Ovary (tissue), 9 donors: ENCODE data around the gene POFUT1. TPM values are rescaled to one million over a fixed set of nuclear protein-coding genes. Genes with fewer than 3 reads are reported as not detected.

Source experiments
- DNase-seq, 5 donors: peaks; one replicate each; pipeline ENCODE4 v3.0.0-alpha.2; 2019 to 2020
- H3K27ac ChIP-seq, 2 donors: fragments of 200-600 bp; one replicate each; pipeline versions ENCODE4 v1.5.1 to v1.8.0; 2019 to 2022
- H3K27me3 ChIP-seq: fragments of 200-600 bp; one replicate; pipeline ENCODE4 v1.8.0; 2022
- H3K36me3 ChIP-seq: fragments of 200-600 bp; sonication (generic); one replicate; pipeline ENCODE4 v1.5.1; 2019
- H3K4me1 ChIP-seq: one replicate; pipeline ENCODE4 v1.8.1; 2013; ENCODE audit warnings: mild to moderate bottlenecking, moderate library complexity; ENCODE audit not compliant: insufficient read depth
- H3K4me3 ChIP-seq: fragments of 200-600 bp; sonication (generic); one replicate; pipeline ENCODE4 v1.5.1; 2017
- H3K9me3 ChIP-seq, 2 donors: fragments of 200-600 bp in 1 of 2; sonication (generic) in 1 of 2; one replicate each; pipeline versions ENCODE4 v1.5.1 to v1.8.1; 2013 to 2019; ENCODE audit warnings: mild to moderate bottlenecking in 1 of 2, moderate library complexity in 1 of 2
- EP300 ChIP-seq: sonication (generic); formaldehyde crosslinking; IDR thresholded peaks from one replicate; pipeline ENCODE4 v1.6.1; 2017; ENCODE audit warnings: antibody characterized with exemption
- POLR2A ChIP-seq: fragments of 450-650 bp; IDR thresholded peaks from one replicate; pipeline ENCODE4 v1.6.1; 2017; ENCODE audit warnings: antibody characterized with exemption, mild to moderate bottlenecking, moderate library complexity
- whole genome bisulfite sequencing, 3 donors: extraction: QIAGEN DNeasy Blood & Tissue Kit in 1 of 3; methylation state at CpG; one replicate each; pipeline versions ENCODE4 v1.1.5 to v1.1.7; 2013 to 2017; 5-methylcytosine and 5-hydroxymethylcytosine counted together
- intact Hi-C, 4 donors: fragments of 100-400 bp; cut with DNase I; formaldehyde crosslinking; loops; one replicate each; pipeline versions ENCODE4 v1.11.0 to v1.15.1; 2022 to 2023
- polyA plus RNA-seq, 2 donors: library from polyadenylated mRNA; stranded (reverse); fragments of 200-250 nt in 1 of 2; fragments of 350-450 nt in 1 of 2; fragmentation: Illumina TruSeq in 1 of 2; extraction: RNeasy Lipid Tissue Mini Kit (QIAGEN cat#74804) in 1 of 2; gene quantifications; one replicate each; pipeline ENCODE4 v1.2.3, GENCODE V29; 2013 to 2014
- total RNA-seq, 7 donors: library from RNA; depleted of rRNA in 2 of 7; stranded (reverse); fragments of >200 nt in 2 of 7; fragmentation: NEBNext Ultra II Directional in 3 of 7; extraction: Animal tissue kit (Norgen Biotek cat#: 25700) in 3 of 7; gene quantifications; one replicate each; pipeline versions ENCODE4 v1.1.0 to v1.2.4, GENCODE V29; 2016 to 2023
- TF ChIP-seq, protein P1 (sequence below), 3 donors: fragments of 450-650 bp in 2 of 3; fragments of 200-600 bp in 1 of 3; IDR thresholded peaks; one replicate each; pipeline versions ENCODE4 v1.5.1 to v1.8.0; 2016 to 2022; ENCODE audit warnings: antibody characterized with exemption in 3 of 3, mild to moderate bottlenecking in 1 of 3
- donor health status: DM: no; HTN: no; CAD: no; lungs with moderate emphysema.
- donor health status: DM: no; HTN: no; CAD: no.
- donor health status: Bipolar disorder and iron deficiency.
- donor health status: DM: yes; HTN: yes; CAD: no.
- donor health status: DM: no; HTN: no; CAD: no.
- donor health status: DM: yes; HTN: yes; CAD: no.

POFUT1 gene
- total and polyA plus RNA-seq, 9 donors: 18.0 to 48.4 (median 32.3) TPM

- Histone ChIP-seq H3K4me3 (no peak overlapping the region), H3K27me3 (no peaks in the 10 kb centered on the region), H3K4me1 (no peaks in the 10 kb centered on the region), H3K27ac (no peak overlapping the region), H3K9me3 (no peaks in the 10 kb centered on the region), H3K36me3 (no peaks in the 10 kb centered on the region)
- TF ChIP-seq POLR2A (no peak), EP300 (no peak)
- TF ChIP-seq, protein P1, sequence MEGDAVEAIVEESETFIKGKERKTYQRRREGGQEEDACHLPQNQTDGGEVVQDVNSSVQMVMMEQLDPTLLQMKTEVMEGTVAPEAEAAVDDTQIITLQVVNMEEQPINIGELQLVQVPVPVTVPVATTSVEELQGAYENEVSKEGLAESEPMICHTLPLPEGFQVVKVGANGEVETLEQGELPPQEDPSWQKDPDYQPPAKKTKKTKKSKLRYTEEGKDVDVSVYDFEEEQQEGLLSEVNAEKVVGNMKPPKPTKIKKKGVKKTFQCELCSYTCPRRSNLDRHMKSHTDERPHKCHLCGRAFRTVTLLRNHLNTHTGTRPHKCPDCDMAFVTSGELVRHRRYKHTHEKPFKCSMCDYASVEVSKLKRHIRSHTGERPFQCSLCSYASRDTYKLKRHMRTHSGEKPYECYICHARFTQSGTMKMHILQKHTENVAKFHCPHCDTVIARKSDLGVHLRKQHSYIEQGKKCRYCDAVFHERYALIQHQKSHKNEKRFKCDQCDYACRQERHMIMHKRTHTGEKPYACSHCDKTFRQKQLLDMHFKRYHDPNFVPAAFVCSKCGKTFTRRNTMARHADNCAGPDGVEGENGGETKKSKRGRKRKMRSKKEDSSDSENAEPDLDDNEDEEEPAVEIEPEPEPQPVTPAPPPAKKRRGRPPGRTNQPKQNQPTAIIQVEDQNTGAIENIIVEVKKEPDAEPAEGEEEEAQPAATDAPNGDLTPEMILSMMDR (IDR thresholded peaks at IDR 0.05): no peak
- intact Hi-C loops: no loop called here
- 94 to 96% (median 96%) methylated on average over 4 of the region's 4 CpGs for WGBS, 3 donors
- DNase-seq: no peak
These were observed 23.6 kb downstream of the POFUT1 start for GRCh38 chr20:32231245-32231644.

- no peak overlapping the region for H3K4me3 ChIP-seq
- no peak for TF ChIP-seq POLR2A
- TF ChIP-seq EP300: no peak
- TF ChIP-seq, protein P1 (IDR thresholded peaks at IDR 0.05): no peak
- no peaks in the 10 kb centered on the region for H3K27me3 ChIP-seq
- H3K9me3 ChIP-seq: no peaks in the 10 kb centered on the region
- intact Hi-C loops: no loop called here
- H3K36me3 ChIP-seq: no peaks in the 10 kb centered on the region
- H3K27ac ChIP-seq: no peak overlapping the region
- no peaks in the 10 kb centered on the region for H3K4me1 ChIP-seq
- WGBS, 3 donors: 69 to 78% (median 72%) methylated on average over 4 of the region's 4 CpGs
- DNase-seq: no peak
These were observed 24.2 kb downstream of the POFUT1 start for GRCh38 chr20:32231847-32232246.

- no peak overlapping the region for H3K4me3 ChIP-seq
- H3K9me3 ChIP-seq: no peaks in the 10 kb centered on the region
- DNase-seq: no peak
- no peaks in the 10 kb centered on the region for H3K27me3 ChIP-seq
- TF ChIP-seq POLR2A (no peak), EP300 (no peak)
- TF ChIP-seq, protein P1 (IDR thresholded peaks at IDR 0.05): no peak
- no peak overlapping the region for H3K27ac ChIP-seq
- H3K4me1 ChIP-seq: no peaks in the 10 kb centered on the region
- no peaks in the 10 kb centered on the region for H3K36me3 ChIP-seq
- intact Hi-C loops: no loop called here
These were observed 24.7 kb downstream of the POFUT1 start for GRCh38 chr20:32232326-32232886.

DNA sequence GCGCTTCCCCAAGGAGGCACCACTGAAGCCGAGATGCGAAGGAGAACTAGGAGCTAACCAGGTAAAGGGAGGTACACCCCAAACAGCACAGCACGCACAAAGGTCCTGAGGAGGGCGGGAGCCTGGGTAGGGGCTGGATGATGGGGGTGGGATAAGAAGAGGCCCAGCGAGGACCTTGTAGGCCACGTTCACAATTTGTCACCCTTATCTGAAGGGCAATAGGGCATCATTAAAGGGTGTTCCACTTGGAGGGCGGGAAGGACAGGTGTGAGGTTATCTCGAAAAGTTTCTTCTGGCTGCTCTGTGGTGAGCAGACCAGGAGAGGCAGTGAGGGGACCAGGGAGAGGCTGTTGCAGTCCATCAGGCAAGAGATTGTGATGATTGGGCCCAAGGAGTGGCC lies 25.6 kb downstream of the POFUT1 start:
- H3K27me3 ChIP-seq: no peaks in the 10 kb centered on the region
- no peaks in the 10 kb centered on the region for H3K9me3 ChIP-seq
- TF ChIP-seq, protein P1 (IDR thresholded peaks at IDR 0.05): no peak
- no peak for TF ChIP-seq EP300
- no peak for TF ChIP-seq POLR2A
- no peaks in the 10 kb centered on the region for H3K4me1 ChIP-seq
- H3K4me3 ChIP-seq: no peak overlapping the region
- H3K27ac ChIP-seq: no peak overlapping the region
- H3K36me3 ChIP-seq: no peaks in the 10 kb centered on the region
- intact Hi-C loops: no loop called here
- DNase-seq: no peak
- 89 to 93% (median 91%) methylated on average over 9 of the region's 9 CpGs for WGBS, 3 donors
